ENCODE measurements around the gene TGIF1. TPM values are rescaled to one million over a fixed set of nuclear protein-coding genes. Genes with fewer than 3 reads are reported as not detected.

TGIF1 gene
- total RNA-seq, 2 experiments from 2014 or later = 18.8 to 21.2 TPM

DNA sequence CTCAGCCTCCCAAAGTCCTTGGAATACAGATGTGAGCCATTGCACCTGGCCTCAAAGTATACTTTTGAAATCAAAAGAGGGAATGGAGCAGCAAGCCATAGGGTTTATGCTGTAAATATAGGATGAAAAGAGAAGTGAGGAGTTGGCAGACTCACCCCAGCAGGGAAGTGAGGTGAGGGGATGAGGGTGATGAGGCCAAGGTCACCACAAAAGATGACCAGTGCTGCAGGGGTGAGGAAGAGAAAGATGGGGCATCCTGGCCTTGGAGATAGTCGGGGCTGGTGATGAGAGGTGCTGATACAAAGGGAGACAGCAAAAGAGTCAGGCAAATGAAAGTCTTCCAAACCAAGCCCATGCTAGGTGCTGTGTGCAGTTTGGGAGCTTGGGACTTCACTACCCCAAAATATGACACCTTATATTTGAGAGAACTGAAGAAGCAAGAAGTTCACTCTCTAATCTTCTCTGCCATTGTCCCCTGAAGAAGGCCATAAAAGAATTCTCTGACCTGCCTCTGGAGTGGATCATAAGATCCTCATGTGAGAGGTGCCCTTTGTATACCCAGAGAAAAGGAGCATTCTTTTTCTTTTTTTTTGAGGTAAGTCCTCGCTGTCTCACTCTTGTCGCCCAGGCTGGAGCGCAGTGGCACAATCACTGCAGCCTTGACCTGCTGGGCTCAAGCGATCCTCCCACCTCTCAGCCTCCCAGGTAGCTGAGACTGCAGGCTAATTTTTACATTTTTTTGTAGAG, 31.0 kb downstream of the TGIF1 start:
- H3K9me3 Mint-ChIP-seq = no peaks in the 10 kb centered on the region
- DNase-seq = no peak
- H3K27me3 Mint-ChIP-seq = no peaks in the 10 kb centered on the region
- no peak overlapping the region for H3K4me3 Mint-ChIP-seq
- H3K36me3 Mint-ChIP-seq = no peaks in the 10 kb centered on the region
- H3K4me1 Mint-ChIP-seq = no peaks in the 10 kb centered on the region
- no peak overlapping the region for H3K27ac Mint-ChIP-seq

DNA sequence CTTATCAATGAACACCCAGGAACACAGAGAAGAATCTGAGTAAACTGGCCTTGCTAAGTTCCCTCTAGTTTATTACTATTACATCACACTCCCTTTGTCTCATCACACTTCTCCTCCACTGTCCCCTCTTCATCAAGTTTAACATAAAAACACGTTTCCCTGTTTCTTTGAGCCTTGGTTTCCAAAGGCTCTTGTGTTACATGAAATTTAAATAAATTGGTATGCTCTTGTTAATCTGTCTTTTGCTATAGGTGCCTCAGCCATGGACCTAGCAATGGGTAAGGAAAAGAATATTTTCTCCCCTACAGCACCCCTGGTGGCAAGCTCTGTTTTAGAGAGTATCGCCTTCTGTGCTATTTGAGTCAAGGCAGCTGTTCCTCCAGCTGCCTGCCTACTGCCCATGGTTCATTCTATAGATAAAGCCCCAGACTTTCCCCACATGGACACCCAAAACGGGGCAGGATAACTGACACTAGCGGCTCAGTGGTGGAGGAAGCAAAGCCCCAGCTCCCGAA, 31.8 kb downstream of the TGIF1 start:
- DNase-seq = no peak
- no peak overlapping the region for H3K27ac Mint-ChIP-seq
- H3K27me3 Mint-ChIP-seq = no peaks in the 10 kb centered on the region
- no peaks in the 10 kb centered on the region for H3K4me1 Mint-ChIP-seq
- no peaks in the 10 kb centered on the region for H3K36me3 Mint-ChIP-seq
- H3K9me3 Mint-ChIP-seq = no peaks in the 10 kb centered on the region
- no peak overlapping the region for H3K4me3 Mint-ChIP-seq

DNA sequence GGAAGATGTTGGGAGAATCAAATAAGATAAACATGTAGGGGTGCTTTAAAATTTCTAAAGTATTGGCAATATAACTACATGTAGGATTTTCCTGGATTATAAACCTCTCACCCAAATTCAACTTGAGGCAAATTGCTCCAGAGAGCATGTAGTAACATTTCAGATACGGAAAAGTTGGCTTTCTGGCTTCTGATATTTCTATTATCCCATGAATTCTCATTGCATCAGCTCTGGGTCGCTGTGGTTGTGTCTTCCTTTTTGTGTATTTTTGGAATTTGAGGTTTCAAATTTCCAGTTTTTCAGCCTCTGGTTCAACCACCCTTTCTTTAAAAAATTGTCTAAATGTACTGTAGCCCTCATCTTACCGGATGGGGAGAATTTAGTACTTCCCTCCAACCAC, 32.3 kb downstream of the TGIF1 start:
- Mint-ChIP-seq H3K4me1 (no peaks in the 10 kb centered on the region), H3K9me3 (no peaks in the 10 kb centered on the region), H3K4me3 (no peak overlapping the region), H3K27me3 (no peaks in the 10 kb centered on the region), H3K27ac (no peak overlapping the region), H3K36me3 (no peaks in the 10 kb centered on the region)
- no peak for DNase-seq

DNA sequence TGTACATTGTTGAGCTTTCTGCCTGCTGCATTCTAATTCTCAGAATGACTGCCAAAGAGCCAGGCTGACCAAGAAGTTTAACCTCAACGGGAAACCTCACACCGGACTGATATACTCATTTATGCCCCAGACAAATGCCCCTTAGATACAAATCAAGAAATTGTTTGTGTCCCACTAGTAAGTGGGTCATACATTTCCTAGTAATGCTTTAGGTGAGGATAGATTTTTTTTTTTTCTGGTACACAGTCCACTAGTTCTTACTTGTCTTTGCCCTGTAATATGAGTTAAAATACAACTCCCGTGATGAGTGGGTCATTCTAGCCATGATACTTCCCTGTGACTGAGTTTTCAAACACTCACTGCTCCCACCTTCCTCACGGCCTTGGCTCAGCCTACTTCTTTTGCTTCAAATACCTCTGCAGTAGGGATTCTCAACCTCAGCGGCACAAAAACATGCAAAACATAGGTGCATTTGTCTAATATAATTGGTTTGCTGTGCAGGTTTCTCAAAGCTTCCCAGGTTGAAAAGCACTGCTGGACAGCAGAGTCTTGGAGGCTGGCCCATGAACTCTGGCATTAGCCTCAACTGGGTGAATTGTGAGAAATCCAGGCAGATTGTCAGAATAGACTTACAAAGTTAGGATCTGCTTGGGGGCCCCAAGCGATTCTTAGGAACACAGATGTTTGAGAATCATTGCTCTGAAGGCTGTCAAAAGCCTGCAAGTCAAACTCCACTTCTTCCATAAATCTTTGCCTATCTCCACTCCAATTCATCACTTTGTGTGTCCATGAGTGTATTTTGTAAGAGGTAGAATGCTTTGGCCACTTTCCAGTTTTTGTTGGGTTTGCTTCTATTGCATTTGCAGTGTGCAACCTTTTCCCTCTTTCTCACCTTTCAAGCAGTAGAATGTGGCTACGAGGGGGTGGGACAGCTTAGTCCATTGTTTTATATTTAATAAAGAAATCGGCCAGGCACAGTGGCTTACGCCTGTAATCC, 35.5 kb downstream of the TGIF1 start:
- Mint-ChIP-seq H3K9me3 (no peaks in the 10 kb centered on the region), H3K4me3 (no peak overlapping the region), H3K27me3 (peaks cover 6% of the 10 kb centered on the region), H3K4me1 (no peaks in the 10 kb centered on the region), H3K36me3 (no peaks in the 10 kb centered on the region), H3K27ac (no peak overlapping the region)
- DNase-seq = no peak

DNA sequence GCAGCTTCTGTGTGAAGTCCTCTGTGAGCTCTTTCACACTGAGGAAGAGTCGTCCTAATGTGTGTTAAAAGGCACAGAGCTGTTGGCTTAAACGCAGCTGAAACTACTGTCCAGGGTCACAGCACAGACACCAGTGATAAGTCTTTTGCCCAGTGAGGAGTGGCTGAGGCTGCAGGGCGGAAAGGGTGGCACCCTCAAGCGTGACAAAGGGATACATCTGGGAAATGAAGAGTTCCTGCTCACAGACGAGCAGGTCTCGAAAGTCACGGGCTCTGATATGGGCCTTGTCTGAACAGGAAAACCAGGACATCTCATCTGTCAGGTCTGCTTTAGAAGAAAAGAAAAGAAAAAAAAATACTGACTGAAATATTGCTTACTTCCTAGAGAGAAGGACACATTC, 36.5 kb downstream of the TGIF1 start:
- no peak for DNase-seq
- Mint-ChIP-seq H3K9me3 (no peaks in the 10 kb centered on the region), H3K36me3 (no peaks in the 10 kb centered on the region), H3K4me1 (no peaks in the 10 kb centered on the region), H3K27ac (no peak overlapping the region), H3K27me3 (peaks cover 6% of the 10 kb centered on the region), H3K4me3 (no peak overlapping the region)

DNA sequence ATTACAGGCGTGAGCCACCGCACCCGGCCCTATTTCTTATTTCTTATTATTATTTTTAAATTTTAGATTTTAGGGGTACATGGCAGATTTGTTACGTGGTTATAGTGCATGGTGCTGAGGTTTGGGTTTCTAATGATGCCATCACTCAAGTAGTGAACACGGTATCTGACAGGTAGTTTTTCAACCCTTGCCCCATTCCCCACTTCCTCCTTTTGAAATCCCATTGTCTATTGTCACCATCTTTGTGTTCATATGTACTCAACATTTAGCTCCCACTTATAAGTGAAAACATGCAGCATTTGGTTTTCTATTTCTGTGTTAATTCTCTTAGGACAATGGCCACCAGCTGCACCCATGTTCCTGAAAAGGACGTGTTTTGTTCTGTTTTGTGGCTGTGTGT, 39.5 kb downstream of the TGIF1 start:
- peaks cover 22% of the 10 kb centered on the region for H3K27me3 Mint-ChIP-seq
- H3K36me3 Mint-ChIP-seq = no peaks in the 10 kb centered on the region
- no peaks in the 10 kb centered on the region for H3K4me1 Mint-ChIP-seq
- no peak for DNase-seq
- H3K9me3 Mint-ChIP-seq = no peaks in the 10 kb centered on the region
- H3K27ac Mint-ChIP-seq = no peak overlapping the region
- no peak overlapping the region for H3K4me3 Mint-ChIP-seq

DNA sequence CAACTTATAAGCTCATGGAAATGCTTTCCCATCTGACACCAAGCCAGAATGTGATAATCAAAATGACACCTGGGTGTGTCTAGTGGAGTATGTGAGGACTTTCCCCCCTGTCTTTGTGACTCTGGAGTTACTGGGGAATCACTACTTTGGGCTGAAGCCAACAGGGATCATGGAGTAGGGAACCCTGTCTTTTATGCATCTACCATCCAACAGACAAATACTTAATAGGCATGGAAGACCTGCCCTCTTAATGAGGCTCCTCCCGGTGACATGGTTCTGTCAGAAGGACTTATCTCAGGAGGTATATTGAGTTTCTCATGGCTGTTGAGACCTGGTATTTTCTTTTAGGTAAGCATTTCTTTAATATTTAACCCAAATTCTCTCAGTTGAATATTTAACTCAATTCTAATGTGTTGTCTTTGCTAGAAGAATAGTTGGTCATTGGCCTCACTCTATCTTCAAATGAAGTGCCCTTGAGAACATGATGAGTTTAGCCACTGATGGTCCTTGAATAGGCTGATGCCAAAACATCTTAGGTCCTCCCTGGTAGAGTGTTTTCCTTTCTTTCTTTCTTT, 42.1 kb downstream of the TGIF1 start:
- Mint-ChIP-seq H3K9me3 (no peaks in the 10 kb centered on the region), H3K36me3 (no peaks in the 10 kb centered on the region), H3K27ac (no peak overlapping the region), H3K27me3 (peaks cover 32% of the 10 kb centered on the region), H3K4me3 (no peak overlapping the region), H3K4me1 (peaks cover 5% of the 10 kb centered on the region)
- DNase-seq = no peak

DNA sequence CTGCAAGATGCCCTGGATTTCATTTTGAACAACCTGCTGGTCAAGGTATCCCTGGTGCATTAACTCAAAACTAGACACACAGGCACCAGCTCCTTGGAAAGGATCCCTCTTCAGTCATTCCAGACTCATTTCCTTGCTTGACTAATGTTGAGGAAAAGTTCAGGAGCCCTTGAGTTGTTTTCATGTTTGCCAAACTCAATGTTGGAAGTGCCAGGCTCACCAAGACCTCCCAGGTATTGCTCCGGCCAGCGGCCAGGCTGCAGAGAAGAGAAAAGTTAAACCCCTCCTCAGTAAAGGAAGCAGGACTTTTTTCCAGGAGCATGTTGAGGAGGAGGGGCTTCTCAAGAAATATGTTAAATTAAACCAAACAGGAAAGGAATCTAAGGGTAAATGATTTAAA, 42.7 kb downstream of the TGIF1 start:
- Mint-ChIP-seq H3K4me1 (peaks cover 5% of the 10 kb centered on the region), H3K27ac (no peak overlapping the region), H3K27me3 (peaks cover 36% of the 10 kb centered on the region), H3K9me3 (no peaks in the 10 kb centered on the region), H3K4me3 (no peak overlapping the region), H3K36me3 (no peaks in the 10 kb centered on the region)
- DNase-seq = no peak

DNA sequence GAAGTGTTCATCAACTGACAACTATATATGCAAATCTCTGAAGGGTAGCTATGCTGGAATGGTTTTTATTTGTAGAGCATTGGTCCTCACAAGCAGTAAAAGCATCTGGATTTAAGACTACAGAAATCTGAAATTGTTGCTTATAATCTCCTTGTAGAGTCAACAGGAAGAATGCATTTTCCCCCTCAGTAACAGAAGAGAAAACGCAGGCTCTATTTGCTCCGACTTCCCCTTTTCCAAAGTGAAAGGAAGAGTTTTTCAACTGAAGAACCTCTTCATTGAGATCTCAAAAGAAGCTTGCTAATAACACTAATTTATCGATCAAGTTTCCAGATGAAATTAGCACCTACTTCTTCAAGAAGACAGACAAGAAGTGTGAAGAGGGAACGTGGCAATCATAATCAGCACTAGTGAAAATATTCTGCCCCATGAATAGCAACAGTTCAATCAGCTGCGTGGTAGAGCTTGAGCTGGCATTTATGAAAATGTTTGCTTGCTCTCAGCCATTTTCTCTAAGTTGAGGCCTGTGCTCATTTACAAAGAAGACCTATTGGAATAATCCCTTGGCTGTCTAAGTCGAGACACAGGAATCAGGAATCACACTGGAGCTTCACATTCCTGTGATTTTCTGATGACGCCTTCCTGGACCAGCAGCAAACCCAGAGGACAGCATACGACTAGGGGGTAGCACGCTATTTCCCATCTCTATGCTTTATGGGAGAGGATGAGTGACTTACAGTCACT, 43.7 kb downstream of the TGIF1 start:
- H3K27me3 Mint-ChIP-seq = peaks cover 46% of the 10 kb centered on the region
- no peak overlapping the region for H3K4me3 Mint-ChIP-seq
- H3K27ac Mint-ChIP-seq = no peak overlapping the region
- peaks cover 5% of the 10 kb centered on the region for H3K4me1 Mint-ChIP-seq
- no peak for DNase-seq
- H3K36me3 Mint-ChIP-seq = no peaks in the 10 kb centered on the region
- H3K9me3 Mint-ChIP-seq = no peaks in the 10 kb centered on the region

DNA sequence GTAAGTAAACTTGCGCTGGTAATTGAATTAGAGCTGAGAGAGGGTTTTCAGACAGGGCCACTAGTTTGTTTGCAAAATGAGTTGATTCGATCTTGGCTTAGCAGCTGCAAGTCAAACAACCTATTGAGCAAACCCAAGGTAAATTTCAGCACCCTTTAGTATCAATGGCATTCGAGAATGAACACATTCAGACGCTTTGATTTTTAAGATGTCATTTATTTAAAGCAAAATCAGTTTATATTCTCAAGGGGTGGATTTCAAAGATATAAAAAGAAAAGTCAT, 44.2 kb downstream of the TGIF1 start:
- Mint-ChIP-seq H3K4me1 (peaks cover 6% of the 10 kb centered on the region), H3K4me3 (no peak overlapping the region), H3K36me3 (no peaks in the 10 kb centered on the region), H3K27me3 (peaks cover 51% of the 10 kb centered on the region), H3K9me3 (no peaks in the 10 kb centered on the region), H3K27ac (no peak overlapping the region)
- DNase-seq = no peak

DNA sequence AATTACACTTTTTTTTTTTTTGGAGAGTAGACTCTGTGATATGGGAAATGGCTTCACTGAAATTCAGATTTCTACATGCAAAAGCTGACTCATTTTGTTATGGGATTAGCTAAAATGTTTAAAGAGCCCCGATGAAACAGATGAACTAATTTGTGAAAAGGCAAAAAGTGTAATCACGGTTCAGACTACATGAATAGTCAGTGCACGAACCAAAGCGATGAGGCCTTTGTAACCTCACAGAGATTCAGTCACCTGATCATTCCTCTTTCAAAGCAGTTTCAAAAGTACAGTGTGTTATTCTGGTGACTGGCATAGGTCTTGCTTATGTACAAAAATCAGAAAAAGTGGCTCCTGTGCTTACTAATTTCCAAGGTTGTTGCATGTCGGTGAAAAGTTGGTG, 44.6 kb downstream of the TGIF1 start:
- no peaks in the 10 kb centered on the region for H3K9me3 Mint-ChIP-seq
- H3K4me1 Mint-ChIP-seq = peaks cover 9% of the 10 kb centered on the region
- H3K27ac Mint-ChIP-seq = no peak overlapping the region
- DNase-seq = no peak
- H3K36me3 Mint-ChIP-seq = no peaks in the 10 kb centered on the region
- peaks cover 53% of the 10 kb centered on the region for H3K27me3 Mint-ChIP-seq
- no peak overlapping the region for H3K4me3 Mint-ChIP-seq

DNA sequence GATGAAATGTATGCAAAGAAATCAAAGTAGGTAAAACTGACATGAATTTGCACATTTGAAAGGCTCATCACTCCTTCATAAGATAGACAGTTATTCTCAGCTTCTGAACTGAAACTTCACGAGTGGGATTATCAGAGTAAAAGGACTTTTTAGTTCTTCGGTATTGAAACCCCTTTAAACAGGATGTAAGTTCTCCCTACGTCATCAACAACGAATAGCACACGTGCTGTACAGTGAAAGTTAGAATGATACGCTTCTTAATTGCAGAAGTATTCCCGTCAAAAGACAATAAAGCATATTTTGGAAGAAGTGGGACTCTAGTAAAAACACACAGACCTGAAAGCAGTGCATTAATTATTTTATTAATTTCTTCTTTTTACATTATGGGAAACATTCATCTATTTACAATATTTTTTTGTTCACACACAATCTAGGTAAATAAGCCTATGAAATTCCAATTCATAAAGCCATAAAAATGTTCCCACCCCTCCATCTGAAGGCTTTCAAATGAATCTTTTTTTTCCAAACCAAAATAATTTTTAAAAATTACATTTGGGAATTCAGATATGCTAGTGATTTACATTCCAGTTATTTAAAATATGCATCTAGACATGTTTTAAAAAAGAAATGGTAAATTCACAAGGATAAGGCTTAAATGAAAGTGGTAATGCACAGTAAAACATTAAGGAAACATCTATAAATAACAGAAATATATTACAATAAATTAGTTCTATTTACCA, 45.9 kb downstream of the TGIF1 start:
- Mint-ChIP-seq H3K27me3 (peaks cover 58% of the 10 kb centered on the region), H3K36me3 (no peaks in the 10 kb centered on the region), H3K27ac (no peak overlapping the region), H3K9me3 (no peaks in the 10 kb centered on the region), H3K4me1 (peaks cover 14% of the 10 kb centered on the region), H3K4me3 (no peak overlapping the region)
- no peak for DNase-seq

DNA sequence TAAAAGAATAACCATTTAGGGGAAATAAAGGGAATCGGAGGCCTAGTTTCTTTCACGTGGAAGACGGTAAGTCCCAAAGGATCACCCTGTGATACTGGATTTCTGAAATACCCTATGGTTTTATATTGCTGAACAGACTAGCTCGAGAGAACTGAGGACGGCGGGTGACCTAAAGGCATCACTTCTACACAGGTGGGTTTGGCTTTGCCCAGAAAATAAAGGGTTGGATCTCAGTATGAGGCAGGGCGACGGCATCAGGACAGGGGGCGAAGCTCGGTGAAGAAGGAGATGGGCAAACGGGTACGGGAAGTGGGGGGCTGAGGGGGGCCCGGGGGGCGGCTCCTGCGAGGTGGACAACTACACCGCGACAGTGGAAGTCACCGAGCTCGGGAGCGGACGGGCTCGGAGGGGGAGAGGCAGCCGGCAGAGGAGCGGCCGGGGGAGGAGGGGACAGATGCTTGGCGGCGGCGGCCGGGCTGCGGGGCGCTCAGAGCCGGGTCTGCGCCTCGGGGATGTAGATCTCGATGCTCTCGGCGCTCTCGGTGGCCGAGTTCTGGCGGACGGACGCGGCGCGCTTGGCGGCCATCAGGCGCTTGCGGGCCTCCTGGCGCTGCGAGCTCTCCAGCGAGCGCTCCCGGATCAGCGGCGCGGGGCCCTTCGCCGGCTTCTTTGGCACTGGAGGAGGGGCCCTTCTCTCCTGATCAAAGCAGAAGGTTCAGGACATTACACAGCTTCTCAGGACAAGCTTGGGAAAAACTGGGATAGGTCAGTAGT, 48.9 kb downstream of the TGIF1 start:
- Mint-ChIP-seq H3K27ac (no peak overlapping the region), H3K36me3 (no peaks in the 10 kb centered on the region)
- DNase-seq = peak; percentile 23

DNA sequence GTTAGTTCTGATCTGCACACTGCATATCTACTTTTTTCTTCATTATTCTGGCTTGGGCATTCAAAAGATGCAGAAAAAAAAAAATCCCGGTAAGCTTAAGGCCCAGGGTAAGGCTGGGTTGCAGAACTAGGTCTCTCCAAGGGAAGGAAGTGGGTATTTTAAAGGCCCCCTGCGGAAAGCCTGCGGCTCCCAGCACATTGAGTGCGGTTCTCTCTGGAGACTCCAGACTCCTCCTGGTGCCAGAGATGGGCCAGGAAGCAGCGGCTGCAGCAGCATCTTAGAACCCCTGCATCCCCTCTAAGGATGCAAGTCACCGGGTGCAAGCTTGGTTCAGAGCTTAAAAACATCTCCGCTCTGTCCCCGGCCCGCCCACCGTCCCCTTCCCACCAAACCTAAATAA, 49.5 kb downstream of the TGIF1 start:
- Mint-ChIP-seq H3K27me3 (peaks cover 42% of the 10 kb centered on the region), H3K4me3 (peak overlapping the region; percentile 53), H3K36me3 (no peaks in the 10 kb centered on the region), H3K4me1 (peaks cover 18% of the 10 kb centered on the region), H3K9me3 (no peaks in the 10 kb centered on the region), H3K27ac (no peak overlapping the region)
- DNase-seq = no peak

More for the DNA sequence above, 48.9 kb downstream of the TGIF1 start:
- peaks cover 46% of the 10 kb centered on the region for H3K27me3 Mint-ChIP-seq
- H3K4me1 Mint-ChIP-seq = peaks cover 18% of the 10 kb centered on the region
- H3K4me3 Mint-ChIP-seq = peak overlapping the region; percentile 53
- no peaks in the 10 kb centered on the region for H3K9me3 Mint-ChIP-seq

Measured in activated naive CD8-positive, alpha-beta T cell treated with anti-CD3 and anti-CD28 coated beads for 36 hours (primary cell).